H1 (cell line): ENCODE measurements around the gene CHODL. TPM values are rescaled to one million over a fixed set of nuclear protein-coding genes. Genes with fewer than 3 reads are reported as not detected.

Source experiments
- BACH1 ChIP-seq: IDR thresholded peaks from 2 replicates; pipeline ENCODE4 v1.6.1; 2012; ENCODE audit warnings: low read length, improper control_type of control experiment
- CHD7 ChIP-seq: fragments of 300-600 bp; sonication (generic); IDR thresholded peaks from 2 replicates; pipeline ENCODE4 v1.7.1; 2012; ENCODE audit warnings: low read length, moderate library complexity, mild to moderate bottlenecking, inconsistent platforms; ENCODE audit not compliant: insufficient replicate concordance
- MAFK ChIP-seq: IDR thresholded peaks from 2 replicates; pipeline ENCODE4 v1.6.1; 2012; ENCODE audit warnings: low read depth, mild to moderate bottlenecking, improper control_type of control experiment, low read length
- polyA plus RNA-seq, 7 experiments: library from polyadenylated mRNA; depleted of rRNA in 3 of 7; stranded (reverse) in 5 of 7; unstranded in 2 of 7; fragments of >200 nt in 5 of 7; fragments of 200-250 nt in 2 of 7; gene quantifications; 1 replicate in 5 of 7; 2 replicates in 1 of 7; 4 replicates in 1 of 7; pipeline versions ENCODE4 v1.2.1 to v1.2.3, GENCODE V29; 2011 to 2013; ENCODE audit warnings: missing spikeins in 2 of 7, mixed read lengths in 2 of 7
- total RNA-seq: library from RNA; stranded (reverse); fragmentation: NEBNext Ultra II Directional; extraction: Animal tissue kit (Norgen Biotek cat#: 25700); gene quantifications from 2 replicates; pipeline ENCODE4 v1.2.1, GENCODE V29; 2021

CHODL gene
- total and polyA plus RNA-seq, 2 of the 8 experiments (the other 6 are each of a cell fraction or from before 2014, with no cell fraction given), result 0.39 to 0.82 TPM

GRCh38 chr21:18289876-18290275 is 45.2 kb downstream of the CHODL start (continued):
- no peak for TF ChIP-seq CHD7
- 0 out of 2 replicates have a peak, but pooled peaks have one; percentile 14 for TF ChIP-seq BACH1
- TF ChIP-seq MAFK, result peak; percentile 64
- TF ChIP-seq, all 59 proteins: peak for 2
